Natural killer cell (primary cell): ENCODE results near the gene PPM1M. TPM values are rescaled to one million over a fixed set of nuclear protein-coding genes. Genes with fewer than 3 reads are reported as not detected.

Experiments
- ATAC-seq, 3 donors: fragments of 150-1000 bp in 2 of 3; fragments of 200-7000 bp in 1 of 3; cut with Tn5 transposase; 1 replicate in 1 of 3; 2 replicates in 2 of 3; pipeline ENCODE4 v1.10.0; 2021; ENCODE audit warnings: mild to moderate bottlenecking in 2 of 3, moderate library complexity in 2 of 3
- DNase-seq, 2 donors: peaks; one replicate each; pipeline versions ENCODE4 v3.0.0 to v3.0.0-alpha.2; 2013 to 2021; ENCODE audit warnings: mixed read lengths in 1 of 2
- H3K27ac ChIP-seq: one replicate; pipeline ENCODE4 v1.5.1; 2013; ENCODE audit warnings: mild to moderate bottlenecking, low read length
- H3K27me3 ChIP-seq: one replicate; pipeline ENCODE4 v1.6.1; 2013; ENCODE audit warnings: low read length; ENCODE audit not compliant: control insufficient read depth, insufficient read depth
- H3K36me3 ChIP-seq: one replicate; pipeline ENCODE4 v1.6.1; 2013; ENCODE audit warnings: low read length; ENCODE audit not compliant: control insufficient read depth, insufficient read depth
- H3K4me1 ChIP-seq: one replicate; pipeline ENCODE4 v1.6.1; 2013; ENCODE audit warnings: low read length; ENCODE audit not compliant: control insufficient read depth, insufficient read depth
- H3K4me3 ChIP-seq: one replicate; pipeline ENCODE4 v1.5.1; 2013; ENCODE audit warnings: low read length
- H3K9me3 ChIP-seq: one replicate; pipeline ENCODE4 v1.6.1; 2013; ENCODE audit warnings: low read length; ENCODE audit not compliant: control insufficient read depth, insufficient read depth
- H3K27ac Mint-ChIP-seq, 2 donors: one replicate each; pipeline ENCODE4 v1.8.0; 2022; ENCODE audit warnings: mild to moderate bottlenecking in 2 of 2, mixed read lengths in 2 of 2, moderate library complexity in 1 of 2
- H3K27me3 Mint-ChIP-seq, 2 donors: one replicate each; pipeline ENCODE4 v1.8.0; 2022; ENCODE audit warnings: low read depth in 2 of 2, mixed read lengths in 2 of 2
- H3K36me3 Mint-ChIP-seq: one replicate; pipeline ENCODE4 v1.8.0; 2022; ENCODE audit warnings: mixed read lengths
- H3K4me1 Mint-ChIP-seq, 2 donors: one replicate each; pipeline ENCODE4 v1.8.0; 2022; ENCODE audit warnings: mixed read lengths in 2 of 2
- H3K4me3 Mint-ChIP-seq: one replicate; pipeline ENCODE4 v1.8.0; 2022; ENCODE audit warnings: mild to moderate bottlenecking, moderate library complexity, mixed read lengths
- H3K9me3 Mint-ChIP-seq, 2 donors: one replicate each; pipeline ENCODE4 v1.8.0; 2022; ENCODE audit warnings: mixed read lengths in 2 of 2
- CTCF ChIP-seq: fragments of 200-600 bp; IDR thresholded peaks from one replicate; pipeline ENCODE4 v1.8.0; 2022; ENCODE audit warnings: antibody characterized with exemption
- WGBS: methylation state at CpG from one replicate; pipeline ENCODE4 v1.1.7; 2013; ENCODE audit warnings: missing lambda C conversion rate; ENCODE audit not compliant: insufficient coverage; 5-methylcytosine and 5-hydroxymethylcytosine counted together
- intact Hi-C: fragments of 100-400 bp; cut with micrococcal nuclease; formaldehyde crosslinking; loops from one replicate; pipeline ENCODE4 v1.14.2; 2022
- total RNA-seq, 4 donors: library from RNA; stranded (reverse); fragments of 120-200 nt in 1 of 4; gene quantifications; one replicate each; pipeline versions ENCODE4 v1.2.3 to v1.2.4, GENCODE V29; 2013 to 2022

Gene PPM1M
- total RNA-seq, 3 donors from 2014 or later (not counting 1 experiment from before 2014, with no cell fraction given) = 66.0 to 83.7 (median 77.8) TPM

GRCh38 chr3:52200981-52201679, 44.4 kb upstream of the PPM1M start:
- Mint-ChIP-seq H3K9me3 (no peaks in the 10 kb centered on the region), H3K27ac (peak overlapping the region; percentile 26 to 33), H3K27me3 (no peaks in the 10 kb centered on the region), H3K4me3 (no peak overlapping the region), H3K4me1 (peaks cover 21 to 41% of the 10 kb centered on the region in 2 donors), H3K36me3 (peaks cover 19% of the 10 kb centered on the region)
- H3K9me3 ChIP-seq = no peaks in the 10 kb centered on the region
- DNase-seq = no peak
- no peak for ATAC-seq
- H3K27ac ChIP-seq = no peak overlapping the region
- 93% methylated on average over 3 of the region's 5 CpGs for WGBS
- peaks cover 46% of the 10 kb centered on the region for H3K36me3 ChIP-seq
- peaks cover 35% of the 10 kb centered on the region for H3K4me1 ChIP-seq
- intact Hi-C loops = no loop called here
- no peak for TF ChIP-seq CTCF
- H3K27me3 ChIP-seq = no peaks in the 10 kb centered on the region
- no peak overlapping the region for H3K4me3 ChIP-seq

- peaks cover 27% of the 10 kb centered on the region for H3K4me1 ChIP-seq
- peaks cover 24% of the 10 kb centered on the region for H3K36me3 Mint-ChIP-seq
Measured at GRCh38 chr3:52202384-52203077, 43.0 kb upstream of the PPM1M start.

GRCh38 chr3:52203701-52204100, 41.9 kb upstream of the PPM1M start:
- H3K4me1 ChIP-seq = peaks cover 18% of the 10 kb centered on the region
- no peak for DNase-seq

More at GRCh38 chr3:52202384-52203077, 43.0 kb upstream of the PPM1M start:
- H3K27me3 ChIP-seq = no peaks in the 10 kb centered on the region
- peaks cover 56% of the 10 kb centered on the region for H3K36me3 ChIP-seq
- intact Hi-C loops = no loop called here
- ATAC-seq (no peak), DNase-seq (no peak)
- no peak overlapping the region for H3K27ac ChIP-seq
- no peak overlapping the region for H3K4me3 ChIP-seq
- H3K4me1 Mint-ChIP-seq = peaks cover 18 to 35% of the 10 kb centered on the region in 2 donors
- no peaks in the 10 kb centered on the region for H3K9me3 ChIP-seq
- no peak overlapping the region for H3K4me3 Mint-ChIP-seq
- 84% methylated on average over 4 of the region's 4 CpGs for WGBS
- no peaks in the 10 kb centered on the region for H3K27me3 Mint-ChIP-seq
- no peak for TF ChIP-seq CTCF
- H3K9me3 Mint-ChIP-seq = no peaks in the 10 kb centered on the region
- peak overlapping the region; percentile 26 for H3K27ac Mint-ChIP-seq

More at GRCh38 chr3:52203701-52204100, 41.9 kb upstream of the PPM1M start:
- WGBS = 100% methylated on average over 1 of the region's 1 CpG
- Mint-ChIP-seq H3K9me3 (no peaks in the 10 kb centered on the region), H3K4me1 (peaks cover 10 to 24% of the 10 kb centered on the region in 2 donors), H3K4me3 (no peak overlapping the region), H3K27ac (no peak overlapping the region), H3K36me3 (peaks cover 28% of the 10 kb centered on the region), H3K27me3 (no peaks in the 10 kb centered on the region)
- no peak overlapping the region for H3K4me3 ChIP-seq
- no peak for TF ChIP-seq CTCF
- no peak for ATAC-seq
- H3K27me3 ChIP-seq = no peaks in the 10 kb centered on the region
- no peak overlapping the region for H3K27ac ChIP-seq
- intact Hi-C loops = no loop called here
- peaks cover 67% of the 10 kb centered on the region for H3K36me3 ChIP-seq
- H3K9me3 ChIP-seq = no peaks in the 10 kb centered on the region
